NCI-H526 treated with DMSO at 0.1 percent for 48 hours (cell line): ENCODE data around the gene EMC10.

Experiments
- DNase-seq: peaks from one replicate; lab custom pipeline; 2025; lab: John Stamatoyannopoulos, UW

Gene EMC10

DNA sequence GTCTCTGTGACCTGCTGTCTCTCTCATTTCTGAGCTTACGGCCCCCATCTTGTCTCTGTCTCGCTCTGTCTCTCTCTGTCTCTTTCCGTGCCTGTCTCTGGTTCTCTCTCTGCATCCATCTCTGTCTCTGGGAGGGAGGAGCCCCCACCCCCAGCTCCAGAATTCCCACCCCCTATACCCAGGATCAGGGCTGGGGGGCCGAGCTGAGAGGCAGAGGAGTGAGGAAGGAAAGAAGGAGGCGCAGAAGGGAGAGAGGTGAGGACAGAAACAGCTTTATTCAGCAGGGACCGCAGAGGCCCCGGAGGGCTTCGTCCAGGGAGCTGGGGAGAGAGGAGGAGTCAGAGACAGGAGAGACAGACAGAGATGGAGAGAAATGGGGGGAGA lies 20.7 kb downstream of the EMC10 start:
- DNase-seq: no peak

DNA sequence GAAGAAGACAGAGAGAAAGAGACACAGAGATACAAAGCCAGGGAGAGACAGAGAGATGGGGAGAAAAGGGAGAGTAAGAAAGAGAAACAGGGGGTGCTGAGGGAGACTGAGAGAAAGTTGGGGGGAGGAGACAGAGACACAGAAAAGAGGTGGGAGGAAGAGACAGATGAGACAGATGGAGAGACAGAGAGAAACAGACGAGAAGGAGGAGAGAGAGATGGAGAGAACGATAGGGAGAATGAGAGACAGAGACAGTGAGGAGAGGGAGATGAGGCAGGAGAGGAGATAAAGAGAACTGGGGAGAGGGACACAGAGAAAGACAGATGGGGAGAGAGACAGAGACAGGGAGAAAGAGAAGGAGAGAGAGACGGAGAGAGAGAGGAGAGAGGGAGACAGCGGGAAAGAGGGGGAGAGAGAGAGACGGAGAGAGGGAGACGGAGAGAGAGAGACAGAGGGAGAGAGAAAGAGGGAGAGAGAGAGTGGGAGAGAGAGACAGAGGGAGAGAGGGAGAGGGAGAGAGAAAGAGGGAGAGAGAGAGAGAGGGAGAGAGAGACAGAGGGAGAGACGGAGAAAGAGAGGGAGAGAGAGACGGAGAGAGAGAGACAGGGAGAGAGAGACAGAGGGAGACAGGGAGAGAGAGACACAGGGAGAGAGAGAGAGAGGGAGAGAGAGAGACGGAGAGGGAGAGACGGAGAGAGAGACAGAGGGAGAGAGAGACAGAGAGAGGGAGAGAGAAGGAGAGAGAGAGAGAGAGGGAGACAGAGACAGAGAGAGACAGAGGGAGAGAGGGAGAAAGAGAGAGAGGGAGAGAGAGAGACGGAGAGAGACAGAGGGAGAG lies 22.1 kb downstream of the EMC10 start:
- DNase-seq: no peak

DNA sequence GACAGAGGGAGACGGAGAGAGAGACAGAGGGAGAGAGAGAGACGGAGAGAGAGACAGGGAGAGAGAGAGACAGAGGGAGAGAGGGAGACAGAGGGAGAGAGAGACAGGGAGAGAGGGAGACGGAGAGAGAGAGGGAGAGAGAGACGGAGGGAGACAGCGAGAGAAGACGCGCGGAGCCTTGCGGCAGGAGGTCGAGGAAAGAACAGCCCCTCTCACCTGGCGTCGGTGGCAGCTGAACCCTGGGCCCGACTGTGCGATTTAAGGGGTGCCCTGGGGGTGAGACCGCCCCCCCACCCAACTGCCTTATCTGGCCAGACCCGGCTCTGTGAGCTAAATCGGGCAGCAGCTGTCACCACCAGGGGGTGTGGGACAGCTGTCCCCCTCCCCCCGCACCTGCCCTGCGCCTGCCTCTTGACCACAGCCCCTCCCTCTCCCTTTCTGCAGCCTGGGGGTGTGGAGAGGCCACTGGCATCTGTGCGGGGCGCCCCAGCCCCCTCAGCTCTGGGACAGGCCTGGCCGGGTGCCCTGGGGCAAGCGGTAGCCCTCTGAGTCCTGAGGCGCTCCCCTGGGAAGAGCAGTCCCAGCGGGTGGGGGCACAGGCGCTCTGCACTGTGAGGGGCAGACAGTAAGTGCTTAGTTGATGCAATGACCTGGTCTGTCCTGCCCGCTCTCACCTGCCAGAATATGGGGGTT lies 23.9 kb downstream of the EMC10 start:
- DNase-seq: no peak

DNA sequence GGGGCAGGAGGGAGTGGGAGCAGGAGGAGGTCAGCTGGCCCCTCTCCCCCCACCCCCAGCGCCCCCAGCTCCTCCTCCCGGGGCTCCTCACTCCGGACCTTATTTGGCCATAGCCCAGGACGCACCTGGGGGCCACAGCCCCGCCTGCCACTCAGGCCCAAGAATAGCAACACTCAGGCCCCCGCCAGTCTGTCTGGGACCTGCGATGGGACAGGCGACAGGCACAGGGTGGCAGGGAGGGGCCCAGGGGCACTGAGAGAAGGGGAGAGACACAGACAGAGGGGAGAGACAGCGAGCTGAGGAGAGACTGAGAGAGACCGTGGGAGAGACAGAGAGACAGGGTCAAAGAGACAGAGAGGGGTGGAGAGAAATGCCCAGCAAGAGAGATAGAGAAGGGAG lies 24.4 kb downstream of the EMC10 start:
- DNase-seq: no peak

- no peak for DNase-seq
These were observed 24.9 kb downstream of the EMC10 start for GRCh38 chr19:50501186-50501567.

DNA sequence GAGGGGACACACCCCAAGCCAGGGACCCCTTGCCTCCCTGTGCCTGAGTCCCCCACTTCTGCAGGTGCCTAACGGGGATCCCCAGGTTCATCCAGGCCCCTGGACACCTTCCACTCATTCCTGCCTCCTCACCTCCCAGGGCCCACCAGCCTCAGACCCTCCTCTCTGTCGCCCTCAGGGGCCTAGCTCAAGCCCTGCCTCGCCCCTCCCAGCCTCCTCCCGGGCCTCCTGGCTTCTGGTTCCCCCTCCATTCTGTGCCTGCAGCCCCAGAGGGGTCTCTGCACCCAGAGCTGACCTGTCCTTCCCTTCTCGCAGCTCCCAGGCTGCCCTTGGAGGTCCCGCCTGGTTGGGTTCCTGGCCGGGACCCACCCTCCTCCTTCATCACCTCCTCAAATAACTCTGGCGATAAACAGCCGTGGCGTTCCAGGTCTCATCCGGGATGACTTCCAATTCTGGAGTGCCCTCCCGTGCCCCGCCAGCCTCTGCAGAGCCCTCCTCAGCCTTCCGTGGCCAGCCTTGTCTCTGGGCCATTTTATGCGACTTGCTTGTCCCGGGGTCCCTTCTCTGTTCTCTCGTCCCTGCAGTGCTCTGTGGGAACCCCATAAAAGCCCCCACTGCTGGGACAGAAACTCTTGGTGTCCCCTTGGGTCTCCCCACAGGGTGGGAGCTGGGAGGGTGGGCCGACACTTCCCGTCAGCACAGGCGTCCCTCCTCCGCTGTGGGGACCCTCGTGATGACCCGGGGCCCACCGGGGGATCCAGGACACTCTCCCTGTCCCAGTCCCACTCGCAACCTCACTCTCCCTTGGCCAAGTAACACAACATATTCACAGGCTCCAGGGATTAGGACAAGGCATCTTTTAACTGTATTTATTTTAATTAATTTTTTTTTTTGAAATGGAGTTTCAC lies 25.5 kb downstream of the EMC10 start:
- no peak for DNase-seq

- DNase-seq: no peak
These were observed 29.7 kb downstream of the EMC10 start for GRCh38 chr19:50505856-50506611.

DNA sequence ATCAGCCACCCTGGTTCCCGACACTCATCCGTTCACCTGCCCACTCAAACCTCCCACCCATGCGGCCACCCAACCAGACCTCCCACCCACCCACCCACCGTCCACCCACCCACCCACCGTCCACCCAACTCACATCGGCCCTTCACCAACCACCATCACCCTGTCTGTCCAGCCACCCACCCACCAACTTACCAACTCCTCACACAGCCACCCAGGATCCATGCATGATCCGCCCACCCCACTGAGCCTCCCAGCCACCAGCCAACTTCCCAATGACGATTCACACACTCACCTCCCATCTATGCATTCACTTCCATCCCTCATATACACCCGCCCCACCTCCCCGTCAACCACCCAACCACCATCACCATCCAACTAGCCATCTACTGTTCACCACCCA lies 30.4 kb downstream of the EMC10 start:
- DNase-seq: no peak

GRCh38 chr19:50507376-50507775 lies 31.1 kb downstream of the EMC10 start:
- no peak for DNase-seq

- no peak for DNase-seq
These were observed 32.5 kb downstream of the EMC10 start for GRCh38 chr19:50508843-50509190.

GRCh38 chr19:50509366-50509765 lies 33.1 kb downstream of the EMC10 start:
- no peak for DNase-seq

GRCh38 chr19:50510121-50510670 lies 33.9 kb downstream of the EMC10 start:
- no peak for DNase-seq

DNA sequence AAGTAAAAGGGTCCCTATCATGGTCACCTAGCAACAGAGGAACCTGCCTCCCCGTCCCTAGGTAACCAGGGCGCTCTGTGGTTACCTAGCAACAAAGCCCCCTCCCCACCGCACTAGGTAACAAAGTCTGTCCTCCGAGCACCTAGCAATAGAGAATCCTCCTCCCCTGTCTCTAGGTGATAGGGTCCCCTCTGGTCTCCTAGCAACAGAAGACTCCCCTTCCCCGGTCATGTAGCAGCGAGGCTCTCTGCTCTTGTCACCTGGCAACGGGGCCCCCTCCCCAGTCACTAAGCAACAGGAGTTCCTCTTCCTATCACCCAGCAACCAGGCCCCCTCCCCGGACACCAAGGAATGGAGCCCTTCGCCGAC lies 34.4 kb downstream of the EMC10 start:
- no peak for DNase-seq

- peak; percentile 92 for DNase-seq
These were observed 34.9 kb downstream of the EMC10 start, which contains the start of gene JOSD2 for GRCh38 chr19:50511069-50511822. Gene JOSD2, minus strand, starts transcription at chr19:50511191. Its CDS starts 760 bp downstream, at chr19:50510431.

- DNase-seq: no peak
These were observed 36.0 kb downstream of the EMC10 start for GRCh38 chr19:50512112-50512998.

DNA sequence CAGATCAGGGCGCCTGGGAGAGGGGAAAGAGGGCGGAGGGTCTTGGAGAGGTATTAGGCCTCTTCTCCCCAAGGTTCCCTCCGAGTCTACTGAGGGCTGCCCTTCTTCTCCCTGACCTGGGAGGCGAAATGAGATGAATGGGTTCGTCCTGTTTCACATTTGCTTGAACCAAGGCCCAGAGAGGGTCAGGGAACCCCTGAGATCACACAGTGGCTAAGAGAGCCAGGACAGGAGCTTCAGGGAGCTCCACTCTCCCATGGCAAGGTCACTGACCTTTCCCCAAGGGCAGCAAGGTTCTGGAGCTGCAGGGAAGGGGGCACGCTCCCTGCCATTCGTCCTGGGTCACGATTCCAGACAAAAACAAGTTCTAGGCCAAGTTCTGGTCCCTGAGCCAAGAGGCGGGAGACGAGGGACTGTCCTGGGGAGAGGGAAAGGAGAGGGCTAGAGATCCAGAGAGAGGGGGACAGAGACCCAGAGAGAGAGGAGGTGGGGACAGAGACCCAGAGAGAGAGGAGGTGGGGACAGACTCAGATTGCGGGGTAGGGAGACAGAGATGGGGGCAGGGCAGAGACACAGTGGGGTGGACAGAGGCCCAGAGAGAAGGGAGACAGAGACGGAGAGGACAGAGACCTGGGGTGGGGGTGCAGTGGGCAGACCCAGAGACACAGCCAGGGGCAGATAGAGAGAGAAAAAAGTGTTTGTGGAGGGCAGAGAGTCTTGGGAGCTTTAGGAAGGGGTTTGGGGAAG lies 36.9 kb downstream of the EMC10 start:
- no peak for DNase-seq

- no peak for DNase-seq
These were observed 37.5 kb downstream of the EMC10 start, which contains the start of gene ASPDH for GRCh38 chr19:50513746-50514345. Gene ASPDH, minus strand, starts transcription at chr19:50513913. Its CDS starts 90 bp downstream, at chr19:50513823.

DNA sequence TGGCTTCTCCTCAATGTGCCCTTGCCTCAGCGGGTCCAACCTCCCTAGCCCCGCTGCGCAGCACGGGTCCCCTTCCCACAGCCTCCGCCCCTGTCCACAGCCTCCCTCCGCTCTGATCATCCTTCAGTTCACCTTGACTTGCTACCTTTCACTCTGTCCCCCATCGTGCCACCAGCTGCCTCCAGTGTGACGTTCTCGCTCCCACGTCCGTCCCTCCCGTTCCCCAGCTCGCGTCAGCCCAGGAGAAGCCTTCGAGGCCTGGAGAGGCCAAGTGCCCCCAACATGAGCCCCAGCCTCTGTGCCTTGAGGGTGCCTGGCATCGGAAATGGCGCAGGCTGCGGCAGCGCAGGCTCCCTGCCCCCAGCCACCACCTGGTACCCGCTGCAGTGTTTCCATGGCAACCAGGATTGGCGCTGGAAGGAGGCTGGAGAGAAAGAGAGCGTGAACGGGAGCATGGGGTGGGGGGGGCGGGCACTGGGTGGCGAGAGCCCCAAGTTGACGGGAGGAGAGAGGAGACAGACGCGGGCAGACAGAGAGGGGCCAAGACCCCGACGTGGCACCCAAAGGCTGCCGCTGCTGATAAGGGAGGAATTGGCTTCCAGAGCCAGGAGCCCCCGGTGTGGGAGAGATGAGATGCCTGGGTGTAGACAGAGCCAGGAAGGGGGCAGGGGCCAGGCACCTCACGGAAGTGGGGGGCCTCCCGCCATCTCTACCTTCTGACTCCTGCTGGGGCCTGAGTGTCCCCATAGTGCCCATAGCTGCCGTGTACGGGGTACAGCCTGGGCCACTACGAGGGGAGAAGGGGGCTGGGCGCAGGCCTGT lies 38.2 kb downstream of the EMC10 start:
- no peak for DNase-seq
